MV-4-11 (cell line): Measurements from ENCODE around the gene ANP32E.

Source experiments
- DNase-seq: peaks from one replicate; lab custom pipeline; 2025; lab: John Stamatoyannopoulos, UW

ANP32E gene

DNA sequence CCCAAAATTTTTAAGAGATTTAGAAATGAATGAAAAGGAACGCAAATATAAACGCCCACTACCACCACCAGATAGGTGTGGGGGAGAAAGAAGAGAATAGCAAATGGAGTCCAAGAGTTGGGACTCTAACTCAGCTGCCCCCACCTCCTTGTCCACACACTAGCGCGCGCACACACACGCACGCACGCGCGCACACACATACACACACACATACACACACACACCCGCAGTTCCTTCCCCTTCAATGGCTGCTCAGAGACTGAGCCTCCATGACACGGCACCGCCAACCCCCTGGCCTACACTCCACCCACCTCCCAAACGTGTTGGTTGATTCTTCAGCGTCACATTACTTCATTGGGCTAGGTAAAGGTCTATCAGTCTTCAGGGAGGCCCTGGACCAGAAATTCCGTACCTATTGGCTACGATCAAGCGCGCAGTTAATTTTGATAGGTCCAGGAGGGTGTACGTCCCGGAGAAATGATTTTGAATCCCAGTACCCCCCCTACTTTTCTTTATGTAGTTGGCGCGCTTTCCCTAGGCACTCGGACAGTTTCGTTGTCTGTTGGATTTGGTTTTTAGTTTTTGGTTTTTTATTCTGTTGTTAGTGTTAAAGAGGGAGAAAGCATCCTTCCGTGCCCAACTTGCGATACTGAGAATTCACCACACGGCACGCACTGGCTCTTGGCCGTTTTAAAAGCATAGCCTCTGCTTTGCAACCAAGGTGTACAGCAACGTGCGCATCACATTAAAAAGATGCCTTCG lies at the start of gene ANP32E:
TSS of gene ANP32E (minus strand) at position 261 of the 762 bp plus-strand sequence. CDS start 326 bp downstream, outside the sequence.
- peak; percentile 100 for DNase-seq

- no peak for DNase-seq
These were observed 47.3 kb upstream of the ANP32E start for GRCh38 chr1:150283260-150283659.

DNA sequence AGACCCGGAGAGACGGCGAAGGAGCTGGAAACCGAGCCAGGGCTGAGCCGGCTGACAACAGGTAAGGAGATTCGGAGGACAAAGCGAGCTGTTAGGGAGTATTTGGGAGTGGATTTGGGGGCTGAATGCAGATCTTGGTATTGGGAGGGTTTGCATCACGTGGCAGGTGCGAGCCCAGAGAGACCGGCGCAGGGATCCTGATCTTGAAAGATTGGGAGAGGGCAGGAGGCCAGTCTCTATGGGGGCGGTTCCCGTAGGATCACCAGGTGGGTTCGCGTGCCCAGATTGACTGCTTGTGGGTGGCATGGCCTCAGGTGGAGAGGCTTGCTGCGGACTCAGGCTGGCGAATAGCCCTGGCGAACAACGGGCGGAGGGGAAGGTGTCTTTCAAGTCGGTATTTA lies 46.6 kb upstream of the ANP32E start:
- DNase-seq, result no peak

GRCh38 chr1:150281758-150282557 lies 46.0 kb upstream of the ANP32E start, which contains the start of gene CIART:
Gene CIART, plus strand, starts transcription at chr1:150282554. Its CDS starts 714 bp downstream, at chr1:150283268.
- peak; percentile 95 for DNase-seq

GRCh38 chr1:150281221-150281757 lies 45.4 kb upstream of the ANP32E start:
- peak; percentile 50 for DNase-seq

DNA sequence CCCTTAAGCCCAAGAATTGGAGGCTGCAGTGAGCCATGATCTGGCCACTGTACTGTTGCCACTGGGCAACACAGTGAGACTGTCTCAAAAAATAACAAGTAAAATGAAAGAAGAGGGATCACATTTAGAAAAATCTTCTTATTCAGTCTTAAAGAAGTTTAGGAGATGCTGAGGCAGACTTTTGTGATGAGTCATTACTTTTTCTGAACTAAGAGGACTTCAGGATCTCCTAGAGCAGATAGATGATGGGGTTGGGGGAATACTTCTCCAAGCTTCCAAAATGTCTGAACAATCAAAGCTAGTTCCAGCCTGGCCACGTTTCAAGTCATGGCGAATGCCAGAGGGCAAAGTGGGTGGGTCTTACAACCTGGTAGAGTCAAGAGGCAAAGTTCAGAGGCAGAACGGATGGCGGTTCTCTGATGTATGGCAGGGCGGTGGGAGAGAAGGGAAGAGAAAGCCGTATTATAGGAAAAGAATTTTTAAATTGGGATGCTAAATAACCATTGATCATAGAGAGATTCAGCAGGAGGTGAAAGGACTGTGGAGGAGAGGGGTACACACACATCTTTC lies 44.3 kb upstream of the ANP32E start:
- DNase-seq, result no peak

DNA sequence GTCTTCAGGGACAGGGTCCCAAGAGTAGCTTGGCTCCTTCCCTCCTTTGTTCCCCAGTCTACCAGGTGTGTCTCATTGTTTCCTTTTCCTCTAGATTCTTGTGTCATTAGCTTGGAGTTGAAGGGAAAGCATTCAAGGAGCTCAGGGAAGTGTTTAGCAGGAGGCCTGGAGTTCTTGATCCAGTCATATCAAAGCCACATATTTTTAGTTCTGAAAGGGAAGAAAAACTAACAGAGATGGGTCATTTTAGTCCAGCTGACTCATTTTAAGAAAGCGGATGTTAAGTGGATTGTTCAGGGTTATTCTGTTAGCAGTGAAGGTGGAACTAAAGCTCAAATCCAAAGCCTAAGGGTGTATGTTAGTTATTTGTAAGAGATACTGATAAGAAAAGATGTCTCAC lies 37.4 kb upstream of the ANP32E start:
- DNase-seq, result peak; percentile 66

DNA sequence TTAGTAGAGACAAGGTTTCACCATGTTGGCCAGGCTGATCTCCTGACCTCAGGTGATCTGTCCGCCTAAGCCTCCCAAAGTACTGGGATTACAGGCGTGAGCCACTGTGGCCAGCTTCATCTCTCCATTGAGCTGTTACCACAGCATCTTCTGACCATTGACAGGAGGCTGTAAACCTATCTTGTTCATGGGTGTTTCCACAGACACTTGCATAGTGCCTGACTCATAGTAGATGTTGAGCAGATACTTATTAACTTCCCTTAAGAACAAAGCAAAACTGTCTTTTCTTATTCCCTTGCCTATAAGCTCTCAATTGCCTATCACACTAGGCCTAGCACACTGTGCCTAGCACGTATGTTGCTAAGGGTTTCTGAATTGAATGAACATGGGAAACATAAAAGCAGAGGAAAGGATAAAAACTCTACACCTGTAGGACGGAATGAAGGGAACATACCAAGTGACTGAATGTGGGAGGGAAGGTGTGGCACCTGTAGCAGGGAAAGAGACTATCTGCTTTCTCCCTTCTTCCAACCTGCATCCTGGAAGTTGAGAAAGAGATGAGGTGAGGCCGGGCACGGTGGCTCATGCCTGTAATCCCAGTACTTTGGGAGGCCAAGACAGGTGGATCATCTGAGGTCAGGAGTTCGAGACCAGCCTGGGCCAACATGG lies 35.5 kb upstream of the ANP32E start:
- DNase-seq, result peak; percentile 43

- DNase-seq, result peak; percentile 29
These were observed 33.5 kb upstream of the ANP32E start for GRCh38 chr1:150269451-150269850.

- peak; percentile 97 for DNase-seq
These were observed 32.9 kb upstream of the ANP32E start, which contains the start of gene APH1A for GRCh38 chr1:150268705-150269403. Gene APH1A, minus strand, starts transcription at chr1:150269016. Its CDS starts 206 bp downstream, at chr1:150268810.

DNA sequence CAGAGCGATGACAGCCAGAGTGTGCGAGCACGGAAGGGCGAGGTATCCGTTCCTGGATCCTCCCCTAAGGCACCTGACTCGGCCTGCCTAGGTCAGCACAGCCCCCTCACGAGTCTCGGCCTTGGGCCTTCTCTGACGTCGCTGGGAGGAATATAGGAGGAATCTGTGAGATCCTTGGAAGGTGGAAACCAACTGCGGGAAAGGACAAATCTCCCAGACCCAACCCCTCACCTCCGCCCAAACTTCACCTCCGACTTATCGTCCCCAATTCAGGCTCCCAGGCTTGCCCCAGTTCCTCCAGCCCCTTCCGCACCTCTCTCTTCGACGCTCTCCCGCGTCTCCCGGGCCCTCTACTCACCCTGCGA lies 32.4 kb upstream of the ANP32E start:
- DNase-seq, result no peak

- no peak for DNase-seq
These were observed 32.0 kb upstream of the ANP32E start for GRCh38 chr1:150267896-150268295.

- no peak for DNase-seq
These were observed 27.6 kb upstream of the ANP32E start for GRCh38 chr1:150263549-150263948.

DNA sequence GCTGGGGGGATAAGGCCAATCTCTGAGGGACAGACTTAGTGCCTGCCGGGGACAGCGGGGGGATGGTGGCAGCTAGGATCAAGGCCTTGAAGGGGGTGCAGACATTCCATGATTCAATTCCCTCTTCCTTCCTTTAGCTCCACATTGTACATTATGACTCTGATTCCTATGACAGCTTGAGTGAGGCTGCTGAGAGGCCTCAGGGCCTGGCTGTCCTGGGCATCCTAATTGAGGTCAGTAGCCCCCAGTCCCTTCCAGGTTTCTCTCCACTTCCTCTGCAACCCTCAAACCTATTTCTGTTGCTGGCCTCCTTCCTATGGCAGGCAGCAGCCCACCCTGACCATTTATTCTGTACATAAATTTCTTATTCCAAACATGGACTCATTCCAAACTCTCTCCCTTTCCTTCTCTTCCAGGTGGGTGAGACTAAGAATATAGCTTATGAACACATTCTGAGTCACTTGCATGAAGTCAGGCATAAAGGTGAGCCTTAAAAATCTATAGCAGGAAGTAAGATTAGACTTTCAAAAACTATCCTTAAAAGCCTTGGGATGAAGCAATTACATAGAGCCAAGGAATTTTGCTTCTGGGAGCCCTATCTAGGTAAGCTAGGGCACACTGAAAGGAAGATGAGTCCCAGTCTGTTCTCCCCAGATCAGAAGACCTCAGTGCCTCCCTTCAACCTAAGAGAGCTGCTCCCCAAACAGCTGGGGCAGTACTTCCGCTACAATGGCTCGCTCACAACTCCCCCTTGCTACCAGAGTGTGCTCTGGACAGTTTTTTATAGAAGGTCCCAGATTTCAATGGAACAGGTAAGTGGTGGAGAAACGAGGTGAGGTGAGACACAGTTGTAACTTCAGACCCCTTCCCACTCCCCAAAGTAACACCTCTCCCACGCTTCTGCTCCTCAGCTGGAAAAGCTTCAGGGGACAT lies 26.7 kb upstream of the ANP32E start:
- DNase-seq, result no peak

DNA sequence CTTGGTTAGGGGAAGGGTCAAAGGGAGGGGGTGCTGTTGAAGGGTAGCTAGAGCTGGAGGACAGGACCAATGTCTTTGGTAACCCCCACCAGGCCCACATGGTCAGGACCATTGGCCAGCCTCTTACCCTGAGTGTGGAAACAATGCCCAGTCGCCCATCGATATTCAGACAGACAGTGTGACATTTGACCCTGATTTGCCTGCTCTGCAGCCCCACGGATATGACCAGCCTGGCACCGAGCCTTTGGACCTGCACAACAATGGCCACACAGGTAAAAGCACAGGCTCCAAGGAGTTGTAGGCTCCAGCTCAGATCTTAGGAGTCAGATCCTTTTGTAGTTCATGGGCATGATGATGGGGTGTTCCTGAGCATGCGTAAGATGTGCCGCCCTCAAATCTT lies 25.5 kb upstream of the ANP32E start:
- no peak for DNase-seq

- no peak for DNase-seq
These were observed 24.1 kb upstream of the ANP32E start for GRCh38 chr1:150259758-150260669.

GRCh38 chr1:150259217-150259616 lies 23.3 kb upstream of the ANP32E start:
- DNase-seq, result no peak

- no peak for DNase-seq
These were observed 22.0 kb upstream of the ANP32E start, which contains the start of gene CA14 for GRCh38 chr1:150257624-150258585. Gene CA14, plus strand, starts transcription at chr1:150257774. Its CDS starts 355 bp downstream, at chr1:150258129.
